Brain microvascular endothelial cell (primary cell): ENCODE results near the gene SH3BP4.

Source experiments
- DNase-seq: peaks from one replicate; pipeline ENCODE4 v3.0.0-alpha.2; 2020
- H3K27ac ChIP-seq: fragments of 250-450 bp; sonication (Bioruptor Pico); 2 replicates; pipeline ENCODE4 v1.5.1; 2020; ENCODE audit warnings: mild to moderate bottlenecking, moderate library complexity
- H3K27me3 ChIP-seq: fragments of 250-450 bp; sonication (Bioruptor Pico); replicated peaks from 2 replicates; pipeline ENCODE4 v1.5.1; 2020; ENCODE audit warnings: mild to moderate bottlenecking
- H3K36me3 ChIP-seq: fragments of 250-450 bp; sonication (Bioruptor Pico); replicated peaks from 2 replicates; pipeline ENCODE4 v1.5.1; 2020; ENCODE audit warnings: mild to moderate bottlenecking
- H3K4me3 ChIP-seq: 2 replicates; pipeline ENCODE4 v1.5.1; 2011; ENCODE audit warnings: low read depth, mild to moderate bottlenecking, control low read depth, low read length, moderate library complexity
- in situ Hi-C: cut with HindIII; loops from 2 replicates; pipeline ENCODE4 v1.10.0; 2017; ENCODE audit warnings: low sequenced_read_pairs, low pct_ligation_motif_present
- TF ChIP-seq, protein P1 (sequence below): IDR thresholded peaks from 2 replicates; pipeline ENCODE4 v1.5.1; 2011; ENCODE audit warnings: low read depth, mild to moderate bottlenecking, moderate library complexity, low read length, control low read depth, inconsistent platforms; ENCODE audit errors: missing control alignments

Gene SH3BP4

DNA sequence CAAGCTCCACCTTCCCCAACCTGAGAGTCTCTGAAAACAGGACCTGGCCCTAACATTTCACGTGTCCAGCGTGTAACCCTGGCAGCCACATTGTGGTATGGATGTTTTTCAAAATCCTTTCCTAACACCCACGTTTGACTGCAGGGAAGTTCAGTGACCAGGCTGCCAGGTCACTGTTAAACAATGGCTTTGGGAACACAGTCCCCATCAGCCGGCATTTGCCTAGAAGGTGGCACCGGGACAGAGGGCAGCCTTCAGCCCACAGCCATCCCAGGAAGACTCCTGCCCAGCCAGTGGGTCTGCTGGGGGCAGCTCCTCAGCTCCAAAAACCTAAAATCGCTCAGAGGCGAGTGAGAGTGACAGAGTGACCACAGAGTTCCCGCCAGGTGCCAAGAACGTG lies 140.2 kb downstream of the SH3BP4 start:
- TF ChIP-seq, protein P1, sequence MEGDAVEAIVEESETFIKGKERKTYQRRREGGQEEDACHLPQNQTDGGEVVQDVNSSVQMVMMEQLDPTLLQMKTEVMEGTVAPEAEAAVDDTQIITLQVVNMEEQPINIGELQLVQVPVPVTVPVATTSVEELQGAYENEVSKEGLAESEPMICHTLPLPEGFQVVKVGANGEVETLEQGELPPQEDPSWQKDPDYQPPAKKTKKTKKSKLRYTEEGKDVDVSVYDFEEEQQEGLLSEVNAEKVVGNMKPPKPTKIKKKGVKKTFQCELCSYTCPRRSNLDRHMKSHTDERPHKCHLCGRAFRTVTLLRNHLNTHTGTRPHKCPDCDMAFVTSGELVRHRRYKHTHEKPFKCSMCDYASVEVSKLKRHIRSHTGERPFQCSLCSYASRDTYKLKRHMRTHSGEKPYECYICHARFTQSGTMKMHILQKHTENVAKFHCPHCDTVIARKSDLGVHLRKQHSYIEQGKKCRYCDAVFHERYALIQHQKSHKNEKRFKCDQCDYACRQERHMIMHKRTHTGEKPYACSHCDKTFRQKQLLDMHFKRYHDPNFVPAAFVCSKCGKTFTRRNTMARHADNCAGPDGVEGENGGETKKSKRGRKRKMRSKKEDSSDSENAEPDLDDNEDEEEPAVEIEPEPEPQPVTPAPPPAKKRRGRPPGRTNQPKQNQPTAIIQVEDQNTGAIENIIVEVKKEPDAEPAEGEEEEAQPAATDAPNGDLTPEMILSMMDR = no peak
- no peak for DNase-seq
- Histone ChIP-seq H3K4me3 (no peak overlapping the region), H3K36me3 (no peaks in the 10 kb centered on the region), H3K27me3 (no peaks in the 10 kb centered on the region), H3K27ac (no peak overlapping the region)
- in situ Hi-C loops = no loop called here

DNA sequence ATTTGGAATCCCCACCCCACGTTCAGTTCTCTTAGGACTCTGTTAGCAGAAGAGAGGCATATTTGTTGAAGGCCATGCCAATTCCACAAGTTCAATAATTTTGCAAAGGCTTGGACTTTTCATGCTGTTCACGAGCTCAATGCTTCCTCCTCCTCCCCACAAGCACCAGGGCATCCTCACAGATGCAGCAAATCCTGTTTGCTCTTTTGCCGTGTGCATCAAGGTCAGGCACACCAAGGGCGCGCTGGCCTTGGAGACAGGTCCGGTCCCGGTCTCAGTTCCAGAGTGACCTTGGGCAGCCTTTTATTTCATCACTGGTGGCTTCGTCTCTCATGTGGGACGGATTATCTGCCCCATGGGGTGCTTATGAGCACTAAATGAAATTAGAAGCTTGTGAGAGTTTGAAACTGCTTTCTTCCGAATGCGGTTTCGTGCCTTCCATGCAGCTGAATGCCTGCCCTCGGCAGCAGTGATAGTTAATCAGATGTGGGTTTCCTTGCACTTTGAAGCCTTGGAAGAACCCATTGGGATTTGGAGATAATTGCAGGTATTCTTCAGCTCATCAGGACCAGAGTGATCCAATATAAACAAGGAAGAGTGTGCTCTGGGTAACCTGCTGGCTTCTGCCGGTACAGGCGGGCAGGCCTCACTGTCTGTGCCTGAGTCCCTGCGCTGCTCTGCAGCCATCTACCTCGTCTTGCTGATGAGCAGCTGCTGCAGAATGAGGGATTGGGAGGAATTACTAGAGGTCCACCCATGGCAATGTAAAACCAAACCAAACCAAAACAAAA lies 140.8 kb downstream of the SH3BP4 start:
- TF ChIP-seq, protein P1 = no peak
- in situ Hi-C loops = no loop called here
- Histone ChIP-seq H3K4me3 (no peak overlapping the region), H3K27ac (no peak overlapping the region), H3K27me3 (no peaks in the 10 kb centered on the region), H3K36me3 (no peaks in the 10 kb centered on the region)
- DNase-seq = no peak

DNA sequence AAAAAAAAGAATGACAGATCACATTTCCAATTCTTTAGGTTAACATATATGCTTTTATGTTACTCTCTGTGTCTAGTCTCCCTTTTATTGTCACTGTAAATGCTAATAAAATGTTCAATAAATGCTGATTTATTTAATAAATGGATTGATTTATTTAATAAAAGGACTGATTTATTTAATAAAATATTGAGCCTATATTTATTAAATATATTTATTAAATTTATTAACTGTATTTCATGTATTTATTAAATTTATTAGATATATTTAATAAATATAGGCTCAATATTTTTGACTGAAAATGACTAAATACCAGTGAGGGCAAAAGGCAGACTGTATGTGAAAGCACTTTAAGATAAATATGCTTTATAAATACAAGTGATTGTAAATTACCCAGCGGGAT lies 142.6 kb downstream of the SH3BP4 start:
- Histone ChIP-seq H3K27ac (no peak overlapping the region), H3K36me3 (no peaks in the 10 kb centered on the region), H3K4me3 (no peak overlapping the region), H3K27me3 (no peaks in the 10 kb centered on the region)
- in situ Hi-C loops = no loop called here
- TF ChIP-seq, protein P1 = no peak
- no peak for DNase-seq

DNA sequence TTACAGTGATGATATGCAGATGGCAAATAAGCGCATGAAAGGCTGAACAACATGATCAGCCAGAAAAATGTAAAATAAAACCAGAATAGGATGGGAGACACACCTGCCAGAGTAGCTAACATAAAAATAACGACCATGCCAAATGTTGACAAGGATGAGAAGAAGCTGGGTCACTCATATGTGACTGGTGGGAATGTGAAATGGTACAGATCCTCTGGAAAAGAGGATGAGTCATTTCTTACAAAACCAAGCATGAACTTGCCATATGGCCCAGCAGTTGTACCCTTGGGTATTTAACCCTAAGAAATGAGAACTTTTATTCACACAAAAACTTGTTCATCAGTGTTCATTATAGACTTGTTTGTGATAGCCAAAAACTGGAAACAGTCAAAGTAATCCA lies 143.8 kb downstream of the SH3BP4 start:
- Histone ChIP-seq H3K36me3 (no peaks in the 10 kb centered on the region), H3K4me3 (no peak overlapping the region), H3K27ac (no peak overlapping the region), H3K27me3 (no peaks in the 10 kb centered on the region)
- in situ Hi-C loops = no loop called here
- TF ChIP-seq, protein P1 = no peak
- DNase-seq = no peak

DNA sequence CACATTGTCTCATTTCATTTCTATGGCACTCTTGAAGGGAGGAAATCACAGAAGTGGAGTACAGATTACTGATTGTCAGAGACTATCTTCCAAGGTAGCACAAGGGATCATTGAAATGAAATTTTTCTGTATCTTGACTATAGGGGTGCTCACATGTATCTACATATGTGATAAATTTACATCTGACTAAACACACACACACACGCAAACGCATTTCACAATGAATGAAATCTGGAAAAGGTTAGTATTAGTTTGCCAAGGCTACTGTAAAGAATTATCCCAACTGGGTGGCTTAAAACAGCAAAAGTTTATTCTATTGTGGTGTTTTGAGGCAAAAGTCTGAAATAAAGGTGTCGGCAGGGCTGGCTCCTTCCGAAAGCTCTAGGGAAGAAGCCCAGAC lies 144.6 kb downstream of the SH3BP4 start:
- TF ChIP-seq, protein P1 = no peak
- in situ Hi-C loops = no loop called here
- no peaks in the 10 kb centered on the region for H3K36me3 ChIP-seq
- H3K27ac ChIP-seq = no peak overlapping the region
- no peak overlapping the region for H3K4me3 ChIP-seq
- DNase-seq = no peak
- H3K27me3 ChIP-seq = no peaks in the 10 kb centered on the region

DNA sequence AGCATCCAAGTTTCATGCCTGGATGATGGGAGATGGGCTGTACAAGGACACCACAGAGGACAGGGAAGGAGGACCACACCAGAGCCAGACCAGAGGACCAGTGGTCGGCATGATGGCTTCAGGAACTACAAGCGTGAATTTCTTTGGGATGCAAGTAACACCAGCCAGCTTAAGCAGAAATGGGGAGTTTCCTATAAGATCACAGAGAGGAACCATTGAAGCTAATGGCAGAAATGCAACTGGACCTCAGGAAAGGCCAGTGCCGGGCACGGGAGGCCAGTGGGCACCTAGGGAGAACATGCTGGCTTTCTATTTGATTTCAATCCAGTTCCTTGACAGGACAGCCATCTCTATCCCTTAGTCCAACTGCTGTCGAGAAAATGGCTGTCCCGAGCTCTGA lies 145.4 kb downstream of the SH3BP4 start:
- no peaks in the 10 kb centered on the region for H3K27me3 ChIP-seq
- TF ChIP-seq, protein P1 = no peak
- in situ Hi-C loops = no loop called here
- H3K4me3 ChIP-seq = no peak overlapping the region
- no peaks in the 10 kb centered on the region for H3K36me3 ChIP-seq
- DNase-seq = no peak
- H3K27ac ChIP-seq = no peak overlapping the region
